Mucosa of descending colon (tissue), 3 donors: ENCODE measurements around the gene ADRB2. TPM values are rescaled to one million over a fixed set of nuclear protein-coding genes. Genes with fewer than 3 reads are reported as not detected.
A peak's percentile ranks its signal among the peaks of the same experiment; 100 is the strongest.

Source experiments
- ATAC-seq: fragments of 200-7000 bp; cut with Tn5 transposase; one replicate; pipeline ENCODE4 v1.9.1; 2020; ENCODE audit warnings: mild to moderate bottlenecking, moderate library complexity
- DNase-seq, 3 donors: peaks; one replicate each; pipeline ENCODE4 v3.0.0-alpha.2; 2020
- H3K36me3 ChIP-seq: fragments of 200-600 bp; one replicate; pipeline ENCODE4 v1.8.0; 2021; ENCODE audit warnings: low read depth, mild to moderate bottlenecking
- H3K4me1 ChIP-seq: fragments of 200-600 bp; one replicate; pipeline ENCODE4 v1.8.0; 2021; ENCODE audit warnings: low read depth, mild to moderate bottlenecking
- H3K4me3 ChIP-seq: fragments of 200-600 bp; one replicate; pipeline ENCODE4 v1.8.0; 2021; ENCODE audit warnings: mild to moderate bottlenecking
- H3K9me3 ChIP-seq: fragments of 200-600 bp; one replicate; pipeline ENCODE4 v1.8.0; 2021; ENCODE audit warnings: mild to moderate bottlenecking
- CTCF ChIP-seq: fragments of 200-600 bp; IDR thresholded peaks from one replicate; pipeline ENCODE4 v1.8.0; 2022; ENCODE audit warnings: antibody characterized with exemption, mild to moderate bottlenecking
- intact Hi-C, 2 donors: fragments of 100-400 bp; cut with DNase I in 1 of 2; cut with micrococcal nuclease in 1 of 2; formaldehyde crosslinking; loops; one replicate each; pipeline versions ENCODE4 v1.11.0 to v1.11.1; 2022; cut with DNase I, micrococcal nuclease
- total RNA-seq, 3 donors: library from RNA; stranded (reverse); fragmentation: NEBNext Ultra II Directional in 2 of 3; extraction: Animal tissue kit (Norgen Biotek cat#: 25700) in 2 of 3; gene quantifications; one replicate each; pipeline versions ENCODE4 v1.2.1 to v1.2.4, GENCODE V29; 2021 to 2023
- donor health status: DM: no; HTN: no; CAD: no; lungs with moderate emphysema.
- donor health status: DM: no; HTN: no; CAD: no.
- donor health status: DM: no; HTN: yes; CAD: no.

Gene ADRB2
- total RNA-seq, 3 donors from 2014 or later = 0.41 to 3.1 (median 1.4) TPM

- peak; percentile 31 for ATAC-seq
- peaks cover 12% of the 10 kb centered on the region for H3K4me1 ChIP-seq
- H3K4me3 ChIP-seq = no peak overlapping the region
- H3K36me3 ChIP-seq = no peaks in the 10 kb centered on the region
- TF ChIP-seq CTCF = no peak
- no peak for DNase-seq
- intact Hi-C loops = no loop called here
- no peaks in the 10 kb centered on the region for H3K9me3 ChIP-seq
These were observed 5.5 kb downstream of the ADRB2 start for GRCh38 chr5:148831590-148832565.

DNA sequence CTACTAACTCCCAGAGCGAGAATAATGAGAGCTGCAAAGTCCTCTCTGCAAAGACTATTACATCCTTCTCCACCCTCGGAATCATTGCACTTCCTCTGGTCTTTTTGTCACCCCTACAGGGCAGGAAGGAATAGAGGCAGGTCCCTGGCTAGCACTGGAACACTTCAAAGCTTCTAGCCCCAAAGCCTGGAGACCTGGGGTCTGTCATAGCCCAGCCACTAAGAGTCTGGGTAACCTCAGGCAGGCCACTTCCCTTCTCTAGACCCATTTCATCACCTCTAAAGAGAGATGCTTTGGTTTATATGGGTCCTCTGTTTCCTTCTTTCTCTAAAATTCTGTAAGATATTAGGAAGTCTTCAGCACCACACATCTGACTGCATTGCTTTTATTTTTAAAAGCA is 6.7 kb downstream of the ADRB2 start:
- peak; percentile 15 for ATAC-seq
- intact Hi-C loops = no loop called here
- Histone ChIP-seq H3K9me3 (no peaks in the 10 kb centered on the region), H3K4me1 (peaks cover 7% of the 10 kb centered on the region), H3K4me3 (no peak overlapping the region), H3K36me3 (no peaks in the 10 kb centered on the region)
- DNase-seq = no peak
- TF ChIP-seq CTCF = no peak

DNA sequence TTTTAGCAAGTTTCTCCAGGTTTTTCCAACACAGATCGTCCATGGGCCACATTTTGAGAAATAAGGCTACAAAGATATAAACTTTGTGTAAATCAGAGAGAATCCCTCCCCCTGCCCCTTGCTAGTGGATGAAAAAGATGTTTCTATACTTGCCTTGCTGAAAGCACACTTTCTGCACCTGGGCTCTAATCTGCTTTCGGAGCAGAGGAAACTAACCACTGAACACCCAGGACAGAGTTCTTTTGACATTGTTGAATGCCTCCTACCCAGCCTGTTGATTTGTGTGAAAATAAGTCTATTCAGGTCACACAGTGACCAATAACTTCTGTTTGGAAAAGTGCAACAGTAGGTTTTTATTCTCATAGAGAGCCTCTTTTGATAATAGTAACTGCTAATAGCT is 7.5 kb downstream of the ADRB2 start:
- Histone ChIP-seq H3K36me3 (no peaks in the 10 kb centered on the region), H3K4me3 (no peak overlapping the region), H3K4me1 (peaks cover 7% of the 10 kb centered on the region), H3K9me3 (no peaks in the 10 kb centered on the region)
- no peak for TF ChIP-seq CTCF
- ATAC-seq (no peak), DNase-seq (no peak)
- intact Hi-C loops = no loop called here

DNA sequence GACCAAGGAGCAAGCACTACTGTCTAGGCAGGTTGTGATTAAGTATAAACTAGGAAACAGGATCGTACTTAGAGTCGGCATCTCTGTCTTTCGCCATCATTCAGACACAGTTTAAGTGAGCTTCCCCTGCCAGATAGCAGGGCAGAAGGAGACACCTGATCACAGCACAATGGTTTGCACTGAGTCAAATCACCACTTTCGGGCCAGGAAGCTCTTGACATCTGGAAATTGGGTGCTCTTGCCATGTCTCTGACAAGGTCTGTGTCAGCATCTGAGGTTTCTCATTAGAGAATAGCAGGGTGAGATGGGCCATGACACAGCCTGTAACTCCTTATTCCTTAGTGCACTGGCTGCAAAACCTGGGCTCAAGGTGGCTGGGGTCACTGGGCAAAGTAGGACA is 8.3 kb downstream of the ADRB2 start:
- Histone ChIP-seq H3K36me3 (no peaks in the 10 kb centered on the region), H3K4me3 (no peak overlapping the region), H3K9me3 (no peaks in the 10 kb centered on the region), H3K4me1 (peaks cover 7% of the 10 kb centered on the region)
- DNase-seq (no peak), ATAC-seq (no peak)
- TF ChIP-seq CTCF = no peak
- intact Hi-C loops = no loop called here

- no peaks in the 10 kb centered on the region for H3K9me3 ChIP-seq
- peaks cover 7% of the 10 kb centered on the region for H3K4me1 ChIP-seq
- no peak overlapping the region for H3K4me3 ChIP-seq
- ATAC-seq (peak; percentile 77), DNase-seq (no peak)
- intact Hi-C loops = no loop called here
- H3K36me3 ChIP-seq = no peaks in the 10 kb centered on the region
- no peak for TF ChIP-seq CTCF
These were observed 10.2 kb downstream of the ADRB2 start for GRCh38 chr5:148836272-148837250.
